Fibroblast of pulmonary artery (primary cell): ENCODE measurements around the gene FAM204A.

Experiments
- DNase-seq: peaks from one replicate; pipeline ENCODE4 v3.0.0-alpha.2; 2010; ENCODE audit warnings: low read depth
- H3K4me3 ChIP-seq: replicated peaks from 2 replicates; pipeline ENCODE4 v1.5.1; 2011; ENCODE audit warnings: low read depth, mild to moderate bottlenecking, control low read depth, low read length, moderate library complexity
- CTCF ChIP-seq: IDR thresholded peaks from 2 replicates; pipeline ENCODE4 v1.5.1; 2011; ENCODE audit warnings: mild to moderate bottlenecking, control low read depth, low read length, inconsistent platforms; ENCODE audit errors: missing control alignments

The FAM204A gene

GRCh38 chr10:118256209-118256608 is 85.9 kb downstream of the FAM204A start:
- DNase-seq: no peak
- no peak for TF ChIP-seq CTCF
- H3K4me3 ChIP-seq: no peak overlapping the region

GRCh38 chr10:118255355-118255754 is 86.8 kb downstream of the FAM204A start:
- no peak for DNase-seq
- no peak overlapping the region for H3K4me3 ChIP-seq
- TF ChIP-seq CTCF: no peak

GRCh38 chr10:118254654-118255053 is 87.5 kb downstream of the FAM204A start:
- no peak overlapping the region for H3K4me3 ChIP-seq
- DNase-seq: no peak
- no peak for TF ChIP-seq CTCF

- TF ChIP-seq CTCF: no peak
- no peak for DNase-seq
- no peak overlapping the region for H3K4me3 ChIP-seq
These were observed 88.7 kb downstream of the FAM204A start for GRCh38 chr10:118253397-118253796.

GRCh38 chr10:118251791-118252190 is 90.3 kb downstream of the FAM204A start:
- no peak for TF ChIP-seq CTCF
- no peak for DNase-seq

GRCh38 chr10:118249714-118250113 is 92.4 kb downstream of the FAM204A start:
- TF ChIP-seq CTCF: no peak
- H3K4me3 ChIP-seq: no peak overlapping the region
- no peak for DNase-seq

More at GRCh38 chr10:118251791-118252190, 90.3 kb downstream of the FAM204A start:
- no peak overlapping the region for H3K4me3 ChIP-seq
